SW480 (cell line): Measurements from ENCODE around the gene ACER3.
"Not testable (repeated sequence)": the region's sequence is repeated elsewhere in the genome, so short reads cannot be mapped to it uniquely, and the experiment has no call there.

Experiments used
- DNase-seq: peaks from one replicate; pipeline ENCODE4 v3.0.0-alpha.2; 2016; ENCODE audit warnings: low spot score

ACER3 gene

DNA sequence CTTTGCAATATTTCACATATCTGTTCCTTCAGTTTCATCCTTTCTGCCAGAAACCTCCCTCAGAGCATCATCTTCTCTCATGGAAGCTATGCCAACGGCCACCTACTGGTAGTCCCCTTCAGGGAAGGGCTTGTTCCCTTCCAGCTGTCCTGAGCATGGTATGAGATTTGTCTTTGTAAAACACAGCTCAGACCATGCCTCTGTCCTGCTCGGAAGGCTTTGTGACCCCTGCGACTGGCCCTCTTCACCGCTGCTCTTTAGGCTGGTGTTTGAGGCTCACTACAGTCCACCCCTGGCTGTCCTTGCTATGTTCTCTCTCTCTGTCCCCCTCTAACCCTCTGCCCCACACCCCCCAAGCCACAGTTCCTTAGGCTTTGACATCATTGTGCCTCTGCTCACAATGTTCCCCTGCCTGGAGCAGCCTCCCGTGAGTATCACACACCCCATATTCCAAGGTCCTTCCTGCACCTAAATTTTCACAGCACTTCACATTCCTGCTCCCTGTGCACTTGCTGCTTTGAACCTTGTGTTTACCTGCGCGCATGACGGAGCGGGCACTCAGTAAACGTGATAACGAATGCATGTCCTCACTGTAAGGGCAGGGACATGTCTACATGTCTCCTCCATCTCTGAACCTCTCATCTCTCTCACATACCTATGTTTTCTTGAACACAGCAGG, 24.0 kb upstream of the ACER3 start:
- no peak for DNase-seq

- DNase-seq: no peak
These were observed 22.7 kb upstream of the ACER3 start for GRCh38 chr11:76837696-76838677.

DNA sequence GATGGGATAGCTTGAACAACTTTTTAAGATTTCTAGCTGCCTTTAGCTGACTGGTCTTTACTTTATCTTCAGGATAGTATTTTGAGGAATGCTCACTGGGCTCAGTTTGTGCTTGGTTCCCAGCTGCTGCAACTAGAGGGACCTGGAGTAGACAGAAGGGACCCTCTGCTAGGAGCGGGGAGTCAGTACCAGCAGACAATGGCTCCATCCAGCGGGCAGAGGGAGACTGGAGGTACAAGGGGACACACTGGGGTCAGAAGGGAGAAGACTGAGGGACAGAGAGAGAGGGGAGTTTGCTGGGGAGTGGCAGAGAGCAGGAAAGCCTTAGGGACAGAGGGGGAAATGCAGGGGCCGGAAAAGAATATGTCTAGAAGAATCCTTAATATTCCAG, 22.0 kb upstream of the ACER3 start:
- no peak for DNase-seq

DNA sequence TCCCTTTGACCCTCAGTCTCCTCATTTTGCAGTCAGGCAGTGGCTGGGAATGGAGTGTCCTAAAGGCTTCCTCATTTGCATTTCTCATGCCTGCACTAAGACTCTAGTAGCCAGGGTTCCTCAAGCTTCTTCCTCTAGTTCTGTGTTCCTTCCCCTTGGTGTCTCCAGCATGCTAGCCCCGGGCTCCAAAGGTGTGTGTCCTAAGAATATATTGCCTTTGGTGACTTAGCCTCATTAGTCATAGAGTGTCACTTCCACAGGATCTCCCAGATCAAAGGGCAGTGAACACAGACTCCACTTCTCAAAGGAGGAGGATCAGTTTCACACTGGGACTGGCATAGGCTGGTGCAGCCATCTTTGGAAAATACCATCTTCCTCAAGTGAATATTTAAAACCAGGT, 21.4 kb upstream of the ACER3 start:
- peak; percentile 72 for DNase-seq

DNA sequence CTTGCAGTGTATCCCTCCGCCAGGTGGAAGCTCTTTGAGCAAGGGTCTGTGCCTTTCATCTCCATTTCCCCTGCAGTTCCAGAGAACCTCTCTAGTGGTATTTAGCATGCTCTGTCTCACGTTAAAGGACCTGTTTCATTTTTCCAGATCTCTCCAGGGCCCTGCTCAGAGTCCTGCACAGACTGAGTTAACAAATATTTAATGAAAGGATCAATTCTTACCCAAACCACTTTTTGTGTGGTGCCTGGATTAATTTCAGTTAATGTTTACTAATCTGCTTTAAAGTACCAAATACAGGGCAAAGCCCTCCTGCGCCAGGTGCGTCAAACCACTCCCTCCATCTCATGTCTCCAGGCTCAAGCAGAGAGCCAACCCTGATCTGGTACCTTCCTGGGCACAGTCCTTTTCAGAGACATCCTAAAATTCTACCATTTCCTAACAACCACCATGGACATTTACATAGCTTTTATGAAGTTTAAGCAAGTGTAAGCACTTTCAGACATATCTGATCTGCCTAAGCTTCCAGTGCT, 18.7 kb upstream of the ACER3 start:
- no peak for DNase-seq

DNA sequence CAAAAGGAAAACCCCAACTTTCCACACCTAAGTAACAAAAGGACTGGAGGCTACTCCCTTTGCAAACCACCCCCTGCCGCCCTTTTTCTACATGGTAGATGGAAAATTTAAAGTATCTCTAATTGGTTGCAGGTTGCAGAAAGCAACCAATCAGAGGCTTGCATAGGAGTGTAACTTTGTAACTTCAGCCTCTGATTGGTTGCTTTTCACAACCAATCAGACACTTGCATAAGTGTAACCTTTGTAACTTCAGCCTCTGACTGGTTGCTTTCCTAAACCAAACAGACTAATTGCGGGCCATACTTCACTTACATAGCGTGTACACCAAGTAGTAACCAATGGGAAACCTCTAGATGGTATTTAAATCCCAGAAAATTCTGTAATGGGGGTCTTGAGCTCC, 16.8 kb upstream of the ACER3 start:
- no peak for DNase-seq

DNA sequence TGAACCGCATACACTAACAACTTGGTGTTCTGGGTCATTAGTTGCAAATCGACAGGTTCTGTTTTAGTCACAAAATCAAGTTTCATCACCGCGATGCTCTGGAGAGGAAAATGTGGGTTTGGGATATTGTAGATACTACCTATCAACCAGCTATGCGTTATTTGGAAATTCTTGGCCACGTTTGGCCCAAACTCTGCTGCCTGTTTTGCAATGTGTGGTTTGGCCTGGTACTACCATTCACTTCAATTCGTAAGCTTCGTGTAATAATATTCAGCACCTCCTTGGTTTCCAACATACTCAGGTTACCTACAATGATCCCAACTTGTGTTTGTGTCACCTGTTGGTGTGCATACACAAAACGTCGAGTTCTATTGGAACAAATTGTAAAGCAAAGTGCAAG, 16.2 kb upstream of the ACER3 start:
- no peak for DNase-seq

GRCh38 chr11:76845069-76845468, 15.6 kb upstream of the ACER3 start:
- DNase-seq: no peak

GRCh38 chr11:76846441-76846840, 14.3 kb upstream of the ACER3 start:
- DNase-seq: no peak

DNA sequence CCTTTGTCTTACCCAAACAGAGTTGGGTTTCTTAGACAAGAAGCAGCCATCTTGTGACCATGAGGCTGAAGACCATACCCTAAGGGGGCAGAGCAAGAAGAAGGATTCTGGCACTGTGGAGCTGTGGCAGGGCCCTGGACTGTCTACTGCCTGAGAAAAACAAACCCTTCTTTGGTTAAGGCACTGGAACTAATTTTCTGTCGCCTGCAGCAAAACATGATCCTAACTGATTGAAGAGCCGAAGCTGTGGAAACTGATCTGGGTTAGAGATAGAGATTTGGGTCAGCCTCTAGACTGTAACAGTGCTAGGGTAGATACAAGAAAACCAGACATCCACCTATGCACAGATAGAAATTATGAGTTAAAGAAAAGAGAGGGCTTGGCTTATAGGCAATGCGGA, 11.3 kb upstream of the ACER3 start:
- no peak for DNase-seq

- no peak for DNase-seq
These were observed 10.6 kb upstream of the ACER3 start for GRCh38 chr11:76850130-76850529.

DNA sequence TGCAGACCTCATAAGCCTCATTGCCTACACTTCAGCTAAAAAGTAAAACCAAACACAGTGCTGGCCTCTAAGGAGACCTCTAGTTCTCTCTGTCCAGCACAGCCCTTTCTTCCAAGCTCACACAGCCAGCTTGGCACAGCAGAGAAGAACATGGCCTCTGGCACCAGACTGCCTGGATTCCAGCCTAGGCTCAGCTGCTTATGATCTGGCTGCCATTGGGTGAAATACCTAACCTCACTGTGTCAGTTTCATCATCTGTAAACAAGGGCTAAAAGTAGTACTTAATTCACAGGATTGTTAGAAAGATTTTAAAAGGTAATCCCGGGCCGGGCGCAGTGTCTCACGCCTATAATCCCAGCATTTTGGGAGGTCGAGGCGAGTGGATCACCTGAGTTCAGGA, 9.9 kb upstream of the ACER3 start:
- no peak for DNase-seq

DNA sequence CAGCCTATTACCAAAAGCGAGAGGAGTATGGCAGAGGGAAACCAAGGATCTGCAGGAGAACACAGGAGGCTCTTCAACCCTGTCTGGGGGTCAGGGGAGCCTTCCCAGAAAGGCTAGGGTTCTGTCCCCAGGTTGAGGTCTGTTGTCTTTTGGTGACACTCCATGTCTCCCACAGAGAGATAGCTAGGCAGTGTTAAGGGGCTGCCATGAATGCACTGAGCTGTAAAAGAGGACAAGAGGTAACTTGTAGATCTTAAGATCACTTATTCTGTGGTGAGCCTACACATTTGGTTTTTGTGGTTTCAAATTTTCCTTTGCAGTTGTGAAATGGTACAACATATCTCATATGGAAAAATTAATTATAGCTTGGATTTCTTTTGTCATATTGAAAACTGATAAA, 6.0 kb upstream of the ACER3 start:
- no peak for DNase-seq

DNA sequence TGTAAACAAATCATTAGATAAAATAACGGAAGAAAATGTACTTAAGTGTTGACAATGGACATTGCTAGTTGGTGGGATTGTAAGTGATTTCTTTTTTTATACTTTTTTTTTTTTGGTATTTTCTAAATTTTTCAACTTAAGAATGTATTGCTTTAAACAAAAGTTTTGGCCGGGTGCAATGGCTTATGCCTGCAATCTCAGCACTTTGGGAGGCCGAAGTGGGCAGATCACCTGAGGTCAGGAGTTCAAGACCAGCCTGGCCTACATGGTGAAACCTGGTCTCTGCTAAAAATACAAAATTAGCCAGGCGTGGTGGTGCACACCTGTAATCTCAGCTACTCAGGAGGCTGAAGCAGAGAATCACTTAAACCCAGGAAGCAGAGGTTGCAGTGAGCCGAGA, 5.0 kb upstream of the ACER3 start:
- not testable (repeated sequence) for DNase-seq

GRCh38 chr11:76856106-76856505, 4.6 kb upstream of the ACER3 start:
- DNase-seq: no peak

GRCh38 chr11:76856571-76856970, 4.1 kb upstream of the ACER3 start:
- no peak for DNase-seq

GRCh38 chr11:76857781-76858410, 2.8 kb upstream of the ACER3 start:
- no peak for DNase-seq

DNA sequence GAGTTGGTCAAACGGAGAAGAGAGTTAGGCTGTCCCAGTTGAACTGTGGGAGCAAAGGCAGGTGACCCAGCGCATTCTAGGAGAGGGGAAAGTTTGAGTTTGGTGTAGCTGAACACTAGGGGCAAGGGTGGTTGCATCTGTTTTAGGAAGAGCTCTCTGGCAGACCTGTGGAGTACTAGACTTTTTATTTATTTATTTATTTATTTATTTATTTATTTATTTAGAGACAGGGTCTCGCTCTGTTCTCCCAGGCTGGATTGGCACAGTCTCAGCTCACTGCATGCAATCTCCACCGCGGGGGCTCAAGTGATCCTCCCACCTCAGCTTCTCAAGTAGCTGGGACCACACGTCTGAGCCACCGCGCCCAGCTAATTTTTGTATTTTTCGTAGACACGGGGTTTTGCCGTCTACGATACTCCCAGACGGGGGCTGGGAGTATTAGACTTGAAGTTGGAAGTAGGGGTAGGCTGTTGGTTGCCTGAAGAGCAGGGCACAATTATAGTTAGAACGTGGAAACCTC, 950 bp upstream of the ACER3 start:
- DNase-seq: no peak

- DNase-seq: no peak
These were observed 804 bp downstream of the ACER3 start for GRCh38 chr11:76861490-76861953.

DNA sequence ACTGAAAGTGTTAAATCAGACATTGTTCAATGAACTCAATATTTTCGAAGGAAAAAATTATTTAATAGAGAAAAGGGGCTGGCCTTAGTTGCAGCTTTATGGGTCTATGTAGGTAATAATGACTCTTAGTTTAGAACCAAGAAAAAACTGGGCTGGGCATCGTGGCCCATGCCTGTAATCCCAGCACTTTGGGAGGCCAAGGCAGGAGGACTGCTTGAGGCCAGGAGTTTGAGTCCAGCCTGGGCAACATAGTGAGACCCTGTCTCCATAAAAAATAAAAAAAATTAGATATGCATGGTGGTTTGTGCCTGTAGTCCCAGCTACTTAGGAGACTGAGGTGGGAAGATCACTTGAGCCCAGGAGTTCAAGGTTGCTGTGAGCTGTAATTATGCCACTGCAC, 2.1 kb downstream of the ACER3 start:
- not testable (repeated sequence) for DNase-seq

DNA sequence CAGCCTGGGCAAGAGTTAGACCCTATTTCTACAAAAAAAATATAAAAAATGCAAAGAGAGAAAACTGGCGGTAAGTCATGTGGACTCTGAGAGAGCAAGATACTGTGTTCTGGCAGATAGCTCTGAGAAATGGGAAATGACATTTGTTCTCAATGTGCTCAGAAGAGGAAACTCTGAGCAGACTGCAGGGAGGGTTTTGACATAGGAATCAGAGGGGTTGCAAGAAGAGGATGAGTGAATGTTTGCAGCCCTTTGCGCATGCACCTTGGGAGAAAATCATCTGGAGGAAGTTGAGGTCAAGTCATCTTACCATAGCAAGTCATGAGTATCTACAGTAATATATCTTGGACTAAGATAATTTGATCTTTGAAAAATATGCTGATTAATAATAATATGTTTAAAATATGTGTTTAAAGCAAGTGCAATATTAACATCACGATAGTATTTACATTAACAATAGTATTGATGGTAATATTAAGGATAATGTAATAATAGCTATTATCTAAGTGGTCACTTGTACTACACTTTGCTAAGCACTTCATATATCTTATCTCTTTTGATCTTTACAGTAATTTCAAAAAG, 2.6 kb downstream of the ACER3 start:
- DNase-seq: no peak
